ENCODE measurements around the gene CSNK1A1. TPM values are rescaled to one million over a fixed set of nuclear protein-coding genes. Genes with fewer than 3 reads are reported as not detected.
"Not testable (repeated sequence)": the region's sequence is repeated elsewhere in the genome, so short reads cannot be mapped to it uniquely, and the experiment has no call there.

The CSNK1A1 gene
- polyA plus RNA-seq, 1 donor, result 129 TPM

- Histone ChIP-seq H3K36me3 (ENCODE audit: control insufficient read depth, insufficient read depth, low read length) (peaks cover 26% of the 10 kb centered on the region), H3K27ac (ENCODE audit: low read length) (no peak overlapping the region), H3K27me3 (ENCODE audit: control insufficient read depth, insufficient read depth, low read length) (no peaks in the 10 kb centered on the region), H3K9me3 (ENCODE audit: control insufficient read depth, low read depth, low read length) (no peaks in the 10 kb centered on the region), H3K4me3 (ENCODE audit: low read length) (no peak overlapping the region), H3K4me1 (ENCODE audit: control insufficient read depth, insufficient read depth, low read length) (peaks cover 11% of the 10 kb centered on the region)
- DNase-seq, result no peak
- 100% methylated on average over 1 of the region's 5 CpGs for WGBS (ENCODE audit: insufficient coverage, low lambda C conversion rate)
Measured at GRCh38 chr5:149517461-149518122, 33.6 kb downstream of the CSNK1A1 start.

GRCh38 chr5:149514512-149514911 lies 36.7 kb downstream of the CSNK1A1 start:
- H3K36me3 ChIP-seq (ENCODE audit: control insufficient read depth, insufficient read depth, low read length), result peaks cover 37% of the 10 kb centered on the region
- no peaks in the 10 kb centered on the region for H3K27me3 ChIP-seq (ENCODE audit: control insufficient read depth, insufficient read depth, low read length)
- H3K4me1 ChIP-seq (ENCODE audit: control insufficient read depth, insufficient read depth, low read length), result peaks cover 4% of the 10 kb centered on the region
- WGBS (ENCODE audit: insufficient coverage, low lambda C conversion rate), result no CpG with 5 or more reads among the region's 1 CpG
- no peak overlapping the region for H3K4me3 ChIP-seq (ENCODE audit: low read length)
- H3K27ac ChIP-seq (ENCODE audit: low read length), result no peak overlapping the region
- no peaks in the 10 kb centered on the region for H3K9me3 ChIP-seq (ENCODE audit: control insufficient read depth, low read depth, low read length)
- no peak for DNase-seq

- not testable (repeated sequence) for H3K4me1 ChIP-seq (ENCODE audit: control insufficient read depth, insufficient read depth, low read length); H3K27me3 ChIP-seq (ENCODE audit: control insufficient read depth, insufficient read depth, low read length); H3K9me3 ChIP-seq (ENCODE audit: control insufficient read depth, low read depth, low read length); DNase-seq; H3K4me3 ChIP-seq (ENCODE audit: low read length); H3K27ac ChIP-seq (ENCODE audit: low read length)
- peaks cover 40% of the 10 kb centered on the region for H3K36me3 ChIP-seq (ENCODE audit: control insufficient read depth, insufficient read depth, low read length)
- WGBS (ENCODE audit: insufficient coverage, low lambda C conversion rate), result no CpG with 5 or more reads among the region's 11 CpGs
Measured at GRCh38 chr5:149513372-149513947, 37.8 kb downstream of the CSNK1A1 start.

- DNase-seq, result no peak
- H3K27ac ChIP-seq (ENCODE audit: low read length), result no peak overlapping the region
- H3K4me3 ChIP-seq (ENCODE audit: low read length), result no peak overlapping the region
- H3K27me3 ChIP-seq (ENCODE audit: control insufficient read depth, insufficient read depth, low read length), result no peaks in the 10 kb centered on the region
- WGBS (ENCODE audit: insufficient coverage, low lambda C conversion rate), result no CpG with 5 or more reads among the region's 1 CpG
- no peaks in the 10 kb centered on the region for H3K9me3 ChIP-seq (ENCODE audit: control insufficient read depth, low read depth, low read length)
- peaks cover 69% of the 10 kb centered on the region for H3K36me3 ChIP-seq (ENCODE audit: control insufficient read depth, insufficient read depth, low read length)
- no peaks in the 10 kb centered on the region for H3K4me1 ChIP-seq (ENCODE audit: control insufficient read depth, insufficient read depth, low read length)
Measured at GRCh38 chr5:149510136-149510535, 41.1 kb downstream of the CSNK1A1 start.

- Histone ChIP-seq H3K4me1 (ENCODE audit: control insufficient read depth, insufficient read depth, low read length) (no peaks in the 10 kb centered on the region), H3K4me3 (ENCODE audit: low read length) (no peak overlapping the region), H3K27me3 (ENCODE audit: control insufficient read depth, insufficient read depth, low read length) (no peaks in the 10 kb centered on the region), H3K36me3 (ENCODE audit: control insufficient read depth, insufficient read depth, low read length) (peaks cover 76% of the 10 kb centered on the region), H3K27ac (ENCODE audit: low read length) (no peak overlapping the region), H3K9me3 (ENCODE audit: control insufficient read depth, low read depth, low read length) (no peaks in the 10 kb centered on the region)
- DNase-seq, result no peak
- 100% methylated on average over 2 of the region's 2 CpGs for WGBS (ENCODE audit: insufficient coverage, low lambda C conversion rate)
Measured at GRCh38 chr5:149504677-149505076, 46.6 kb downstream of the CSNK1A1 start.

- DNase-seq, result no peak
- Histone ChIP-seq H3K27ac (ENCODE audit: low read length) (no peak overlapping the region), H3K9me3 (ENCODE audit: control insufficient read depth, low read depth, low read length) (no peaks in the 10 kb centered on the region), H3K4me3 (ENCODE audit: low read length) (no peak overlapping the region), H3K27me3 (ENCODE audit: control insufficient read depth, insufficient read depth, low read length) (no peaks in the 10 kb centered on the region), H3K4me1 (ENCODE audit: control insufficient read depth, insufficient read depth, low read length) (no peaks in the 10 kb centered on the region), H3K36me3 (ENCODE audit: control insufficient read depth, insufficient read depth, low read length) (peaks cover 72% of the 10 kb centered on the region)
- WGBS (ENCODE audit: insufficient coverage, low lambda C conversion rate), result no CpG with 5 or more reads among the region's 2 CpGs
Measured at GRCh38 chr5:149503006-149503405, 48.2 kb downstream of the CSNK1A1 start.

GRCh38 chr5:149500922-149501582 lies 50.2 kb downstream of the CSNK1A1 start:
- WGBS (ENCODE audit: insufficient coverage, low lambda C conversion rate), result 63% methylated on average over 1 of the region's 5 CpGs
- Histone ChIP-seq H3K36me3 (ENCODE audit: control insufficient read depth, insufficient read depth, low read length) (peaks cover 64% of the 10 kb centered on the region), H3K27ac (ENCODE audit: low read length) (no peak overlapping the region), H3K4me1 (ENCODE audit: control insufficient read depth, insufficient read depth, low read length) (no peaks in the 10 kb centered on the region), H3K9me3 (ENCODE audit: control insufficient read depth, low read depth, low read length) (no peaks in the 10 kb centered on the region), H3K4me3 (ENCODE audit: low read length) (no peak overlapping the region), H3K27me3 (ENCODE audit: control insufficient read depth, insufficient read depth, low read length) (no peaks in the 10 kb centered on the region)
- no peak for DNase-seq

- no peak for DNase-seq
- Histone ChIP-seq H3K4me3 (ENCODE audit: low read length) (no peak overlapping the region), H3K4me1 (ENCODE audit: control insufficient read depth, insufficient read depth, low read length) (no peaks in the 10 kb centered on the region), H3K27me3 (ENCODE audit: control insufficient read depth, insufficient read depth, low read length) (no peaks in the 10 kb centered on the region), H3K9me3 (ENCODE audit: control insufficient read depth, low read depth, low read length) (no peaks in the 10 kb centered on the region), H3K27ac (ENCODE audit: low read length) (no peak overlapping the region), H3K36me3 (ENCODE audit: control insufficient read depth, insufficient read depth, low read length) (peaks cover 55% of the 10 kb centered on the region)
- no CpG with 5 or more reads among the region's 1 CpG for WGBS (ENCODE audit: insufficient coverage, low lambda C conversion rate)
Measured at GRCh38 chr5:149498724-149499336, 52.4 kb downstream of the CSNK1A1 start.

GRCh38 chr5:149497357-149497756 lies 53.9 kb downstream of the CSNK1A1 start:
- Histone ChIP-seq H3K36me3 (ENCODE audit: control insufficient read depth, insufficient read depth, low read length) (peaks cover 47% of the 10 kb centered on the region), H3K9me3 (ENCODE audit: control insufficient read depth, low read depth, low read length) (no peaks in the 10 kb centered on the region)

GRCh38 chr5:149496917-149497316 lies 54.3 kb downstream of the CSNK1A1 start:
- H3K9me3 ChIP-seq (ENCODE audit: control insufficient read depth, low read depth, low read length), result no peaks in the 10 kb centered on the region
- H3K4me1 ChIP-seq (ENCODE audit: control insufficient read depth, insufficient read depth, low read length), result no peaks in the 10 kb centered on the region
- no peak overlapping the region for H3K4me3 ChIP-seq (ENCODE audit: low read length)
- no peak for DNase-seq
- WGBS (ENCODE audit: insufficient coverage, low lambda C conversion rate), result 69% methylated on average over 2 of the region's 2 CpGs
- peaks cover 45% of the 10 kb centered on the region for H3K36me3 ChIP-seq (ENCODE audit: control insufficient read depth, insufficient read depth, low read length)
- no peak overlapping the region for H3K27ac ChIP-seq (ENCODE audit: low read length)
- H3K27me3 ChIP-seq (ENCODE audit: control insufficient read depth, insufficient read depth, low read length), result no peaks in the 10 kb centered on the region

More at GRCh38 chr5:149497357-149497756, 53.9 kb downstream of the CSNK1A1 start:
- no peaks in the 10 kb centered on the region for H3K27me3 ChIP-seq (ENCODE audit: control insufficient read depth, insufficient read depth, low read length)
- no peak overlapping the region for H3K4me3 ChIP-seq (ENCODE audit: low read length)
- no CpG with 5 or more reads among the region's 3 CpGs for WGBS (ENCODE audit: insufficient coverage, low lambda C conversion rate)
- DNase-seq, result peak; percentile 20 to 27
- H3K4me1 ChIP-seq (ENCODE audit: control insufficient read depth, insufficient read depth, low read length), result no peaks in the 10 kb centered on the region
- peak overlapping the region; percentile 11 for H3K27ac ChIP-seq (ENCODE audit: low read length)

All from large intestine (tissue), 3 donors.